ENCODE measurements around the gene KRTAP10-9.

The KRTAP10-9 gene

GRCh38 chr21:44589094-44589493 lies 37.8 kb upstream of the KRTAP10-9 start:
- TF ChIP-seq, protein P1, sequence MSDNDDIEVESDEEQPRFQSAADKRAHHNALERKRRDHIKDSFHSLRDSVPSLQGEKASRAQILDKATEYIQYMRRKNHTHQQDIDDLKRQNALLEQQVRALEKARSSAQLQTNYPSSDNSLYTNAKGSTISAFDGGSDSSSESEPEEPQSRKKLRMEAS (IDR thresholded peaks at IDR 0.05) = no peak
- TF ChIP-seq TAF1 (IDR thresholded peaks at IDR 0.05; ENCODE audit: low read depth) (no peak), EP300 (IDR thresholded peaks at IDR 0.05; ENCODE audit: borderline replicate concordance) (no peak), REST (IDR thresholded peaks at IDR 0.05; ENCODE audit: low read depth) (no peak), ZBTB7A (IDR thresholded peaks at IDR 0.05; ENCODE audit: low read depth) (no peak), EGR1 (IDR thresholded peaks at IDR 0.05) (no peak), CREB1 (IDR thresholded peaks at IDR 0.05; ENCODE audit: low read depth) (no peak)

- TF ChIP-seq EP300 (IDR thresholded peaks at IDR 0.05; ENCODE audit: borderline replicate concordance) (no peak), CEBPB (IDR thresholded peaks at IDR 0.05) (no peak), TEAD4 (IDR thresholded peaks at IDR 0.05) (no peak), TCF12 (IDR thresholded peaks at IDR 0.05; ENCODE audit: low read depth) (no peak), FOXM1 (IDR thresholded peaks at IDR 0.05; ENCODE audit: borderline replicate concordance, low read depth) (no peak), ZBTB7A (IDR thresholded peaks at IDR 0.05; ENCODE audit: low read depth) (no peak), EGR1 (IDR thresholded peaks at IDR 0.05) (no peak), REST (IDR thresholded peaks at IDR 0.05; ENCODE audit: low read depth) (no peak), NFIC (IDR thresholded peaks at IDR 0.05) (no peak), RAD21 (IDR thresholded peaks at IDR 0.05; ENCODE audit: low read depth) (no peak), USF1 (IDR thresholded peaks at IDR 0.05) (no peak), YY1 (IDR thresholded peaks at IDR 0.05; ENCODE audit: low read depth) (no peak), TAF1 (IDR thresholded peaks at IDR 0.05; ENCODE audit: low read depth) (no peak), CREB1 (IDR thresholded peaks at IDR 0.05; ENCODE audit: low read depth) (no peak)
- TF ChIP-seq, protein P1 (IDR thresholded peaks at IDR 0.05) = no peak
Measured at GRCh38 chr21:44589586-44590305, 37.1 kb upstream of the KRTAP10-9 start.

GRCh38 chr21:44590311-44590721 lies 36.6 kb upstream of the KRTAP10-9 start:
- TF ChIP-seq NFIC (IDR thresholded peaks at IDR 0.05) (no peak), TEAD4 (IDR thresholded peaks at IDR 0.05) (no peak), EP300 (IDR thresholded peaks at IDR 0.05; ENCODE audit: borderline replicate concordance) (no peak), USF1 (IDR thresholded peaks at IDR 0.05) (no peak), EGR1 (IDR thresholded peaks at IDR 0.05) (no peak), CEBPB (IDR thresholded peaks at IDR 0.05) (no peak), YY1 (IDR thresholded peaks at IDR 0.05; ENCODE audit: low read depth) (no peak), TAF1 (IDR thresholded peaks at IDR 0.05; ENCODE audit: low read depth) (no peak)
- TF ChIP-seq, protein P1 (IDR thresholded peaks at IDR 0.05) = no peak

- TF ChIP-seq EP300 (IDR thresholded peaks at IDR 0.05; ENCODE audit: borderline replicate concordance) = 0 out of 2 replicates have a peak, but pooled peaks have one; percentile 25
Measured at GRCh38 chr21:44590897-44591800, 35.7 kb upstream of the KRTAP10-9 start.

DNA sequence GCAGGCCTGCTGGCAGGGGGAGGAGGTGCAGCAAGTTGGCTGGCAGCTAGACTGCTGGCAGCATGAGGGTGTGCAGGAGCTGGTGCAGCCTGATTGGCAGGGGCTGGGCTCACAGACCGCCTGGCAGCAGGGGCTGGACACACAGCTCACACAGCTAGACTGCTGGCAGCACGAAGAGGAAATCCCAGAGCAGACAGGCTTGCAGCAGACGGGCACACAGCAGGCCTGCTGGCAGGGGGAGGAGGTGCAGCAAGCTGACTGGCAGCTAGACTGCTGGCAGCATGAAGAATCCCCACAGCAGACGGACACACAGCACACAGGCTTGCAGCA lies 35.1 kb upstream of the KRTAP10-9 start:
- TF ChIP-seq NFIC (IDR thresholded peaks at IDR 0.05) = peak; percentile 45
